WTC11 (cell line): ENCODE results near the gene DCX.

Source experiments
- ATF3 ChIP-seq: sonication (generic); formaldehyde crosslinking; conservative IDR thresholded peaks from 2 replicates; pipeline ENCODE4 v1.8.1; 2022; ENCODE audit warnings: mild to moderate bottlenecking, missing genetic modification reagents
- CREB1 ChIP-seq: sonication (generic); formaldehyde crosslinking; IDR thresholded peaks from 2 replicates; pipeline ENCODE4 v1.8.0; 2023; ENCODE audit warnings: mild to moderate bottlenecking, missing genetic modification reagents
- CTCF ChIP-seq: fragments of 200-600 bp; IDR thresholded peaks from 2 replicates; pipeline ENCODE4 v1.8.0; 2022; ENCODE audit warnings: antibody characterized with exemption
- FOXJ3 ChIP-seq: sonication (generic); formaldehyde crosslinking; IDR thresholded peaks from 2 replicates; pipeline ENCODE4 v1.9.0; 2021; ENCODE audit warnings: missing genetic modification reagents, mild to moderate bottlenecking, borderline replicate concordance
- FOXP1 ChIP-seq: sonication (generic); formaldehyde crosslinking; IDR thresholded peaks from 2 replicates; pipeline ENCODE4 v1.8.0; 2022; ENCODE audit warnings: missing genetic modification reagents, mild to moderate bottlenecking, moderate library complexity, borderline replicate concordance
- MAX ChIP-seq: sonication (generic); formaldehyde crosslinking; IDR thresholded peaks from 2 replicates; pipeline ENCODE4 v1.8.0; 2022; ENCODE audit warnings: mild to moderate bottlenecking, missing genetic modification reagents
- ZNF317 ChIP-seq: sonication (generic); formaldehyde crosslinking; IDR thresholded peaks from 2 replicates; pipeline ENCODE4 v1.8.1; 2023; ENCODE audit warnings: low read depth, mild to moderate bottlenecking, moderate library complexity, missing genetic modification reagents, borderline replicate concordance

GRCh38 chrX:111337067-111337637 is 74.8 kb downstream of the DCX start:
- TF ChIP-seq CTCF: no peak
- TF ChIP-seq FOXJ3 (CRISPR knock-in tag): no peak
- TF ChIP-seq MAX (CRISPR knock-in tag): no peak
- no peak for TF ChIP-seq ZNF317 (CRISPR knock-in tag)
- TF ChIP-seq ATF3: no peak
- TF ChIP-seq FOXP1 (CRISPR knock-in tag): no peak
- TF ChIP-seq CREB1 (CRISPR knock-in tag): no peak
